Keratinocyte (primary cell): ENCODE data around the gene CIRBP. TPM values are rescaled to one million over a fixed set of nuclear protein-coding genes. Genes with fewer than 3 reads are reported as not detected.

Experiments
- DNase-seq: peaks from one replicate; pipeline ENCODE4 v3.0.0-alpha.2; 2011; ENCODE audit warnings: low read depth, missing footprints, low spot score
- FAIRE-seq: peaks from 2 replicates; lab custom pipeline; 2011; peaks lifted over from hg19 to GRCh38; lab: Jason Lieb, UNC
- H2AFZ ChIP-seq: 2 replicates; pipeline ENCODE4 v1.6.0; 2012; ENCODE audit warnings: low read length, control low read depth, inconsistent platforms; ENCODE audit not compliant: control insufficient read depth
- H3K27ac ChIP-seq: 2 replicates; pipeline ENCODE4 v1.5.1; 2011; ENCODE audit warnings: low read length; ENCODE audit not compliant: control insufficient read depth, insufficient read depth
- H3K27me3 ChIP-seq: 3 replicates; pipeline ENCODE4 v1.6.0; 2011; ENCODE audit warnings: low read length; ENCODE audit not compliant: control insufficient read depth, insufficient read depth; ENCODE audit errors: extremely low read depth
- H3K36me3 ChIP-seq, 2 experiments: 2 replicates in 1 of 2; 3 replicates in 1 of 2; pipeline ENCODE4 v1.5.1; 2011; ENCODE audit warnings: low read length in 2 of 2, mild to moderate bottlenecking in 1 of 2; ENCODE audit not compliant: control insufficient read depth in 2 of 2, insufficient read depth in 2 of 2; ENCODE audit errors: extremely low read depth in 1 of 2
- H3K4me1 ChIP-seq: 3 replicates; pipeline ENCODE4 v1.5.1; 2011; ENCODE audit warnings: low read length; ENCODE audit not compliant: control insufficient read depth, insufficient read depth; ENCODE audit errors: extremely low read depth
- H3K4me2 ChIP-seq: 3 replicates; pipeline ENCODE4 v1.6.0; 2011; ENCODE audit warnings: low read depth, low read length; ENCODE audit not compliant: control insufficient read depth, insufficient read depth; ENCODE audit errors: extremely low read depth
- H3K4me3 ChIP-seq, 3 experiments: fragments of 200-600 bp in 1 of 3; sonication (generic) in 1 of 3; 2 replicates in 2 of 3; 3 replicates in 1 of 3; pipeline ENCODE4 v1.5.1; 2011 to 2016; ENCODE audit warnings: low read length in 3 of 3, mild to moderate bottlenecking in 3 of 3, control low read depth in 2 of 3, inconsistent platforms in 1 of 3, low read depth in 1 of 3, mixed read lengths in 1 of 3, mixed run types in 1 of 3, moderate library complexity in 1 of 3; ENCODE audit not compliant: control insufficient read depth in 2 of 3, insufficient read depth in 2 of 3; ENCODE audit errors: extremely low read depth in 1 of 3
- H3K79me2 ChIP-seq: 2 replicates; pipeline ENCODE4 v1.6.0; 2012; ENCODE audit warnings: low read length; ENCODE audit not compliant: control insufficient read depth, insufficient read depth
- H3K9ac ChIP-seq: 3 replicates; pipeline ENCODE4 v1.6.0; 2011; ENCODE audit warnings: low read length; ENCODE audit not compliant: control insufficient read depth, insufficient read depth; ENCODE audit errors: extremely low read depth
- H3K9me1 ChIP-seq: 3 replicates; pipeline ENCODE4 v1.6.0; 2011; ENCODE audit warnings: low read length; ENCODE audit not compliant: control insufficient read depth, insufficient read depth; ENCODE audit errors: extremely low read depth
- H3K9me3 ChIP-seq: 2 replicates; pipeline ENCODE4 v1.5.1; 2012; ENCODE audit warnings: low read depth, low read length; ENCODE audit not compliant: control insufficient read depth
- H4K20me1 ChIP-seq: 3 replicates; pipeline ENCODE4 v1.6.0; 2011; ENCODE audit warnings: low read length; ENCODE audit not compliant: control insufficient read depth, insufficient read depth; ENCODE audit errors: extremely low read depth
- CTCF ChIP-seq, 3 experiments: IDR thresholded peaks in 1 of 3; conservative IDR thresholded peaks in 1 of 3; optimal IDR thresholded peaks in 1 of 3; 2 replicates in 2 of 3; 3 replicates in 1 of 3; pipeline versions ENCODE3 to v1.5.1; 2011; ENCODE audit warnings: low read length in 3 of 3, mild to moderate bottlenecking in 3 of 3, moderate library complexity in 2 of 3, control low read depth in 1 of 3, inconsistent platforms in 1 of 3; ENCODE audit not compliant: insufficient read depth in 2 of 3; ENCODE audit errors: extremely low read depth in 1 of 3
- EZH2 ChIP-seq: IDR thresholded peaks from one replicate; pipeline ENCODE4 v1.6.1; 2012; ENCODE audit warnings: inconsistent platforms, mild to moderate bottlenecking, low read length, moderate library complexity
- dilution Hi-C: fragments of 300-500 bp; cut with MboI; formaldehyde crosslinking; loops from one replicate; pipeline ENCODE4 v1.7.0; 2020; ENCODE audit warnings: low sequenced_read_pairs; ENCODE audit not compliant: extremely low pct_ligation_motif_present
- polyA plus RNA-seq, 5 experiments: library from polyadenylated mRNA; depleted of rRNA in 3 of 5; stranded (reverse) in 3 of 5; stranded (forward) in 1 of 5; unstranded in 1 of 5; fragments of >200 nt; gene quantifications; 1 replicate in 1 of 5; 2 replicates in 3 of 5; 3 replicates in 1 of 5; pipeline versions ENCODE4 v1.2.1 to v1.2.3, GENCODE V29; 2011 to 2012; ENCODE audit warnings: missing spikeins in 2 of 5, low read depth in 1 of 5, low replicate concordance in 1 of 5

CIRBP gene
- polyA plus RNA-seq, 1 donor (not counting 4 experiments of a cell fraction or from before 2014, with no cell fraction given), result 113 TPM

- no peak overlapping the region for H3K4me2 ChIP-seq
- dilution Hi-C loops, result no loop called here
- H2AFZ ChIP-seq, result no peak overlapping the region
- TF ChIP-seq EZH2, result no peak
- no peak for TF ChIP-seq CTCF (optimal IDR thresholded peaks at IDR 0.05 in 1 of 3, IDR thresholded peaks at IDR 0.05 in 1 of 3, conservative IDR thresholded peaks at IDR 0.05 in 1 of 3; ENCODE audit: extremely low read depth in 1 of 3, insufficient read depth in 2 of 3, low read length in 3 of 3)
- H3K4me1 ChIP-seq, result peaks cover 21% of the 10 kb centered on the region
- no peaks in the 10 kb centered on the region for H3K79me2 ChIP-seq
- DNase-seq (no peak), FAIRE-seq (no peak)
- H3K9me1 ChIP-seq, result no peaks in the 10 kb centered on the region
- peaks cover 4 to 12% of the 10 kb centered on the region in 2 experiments for H3K36me3 ChIP-seq
- no peak overlapping the region for H3K4me3 ChIP-seq
- H4K20me1 ChIP-seq, result peaks cover 2% of the 10 kb centered on the region
- H3K27ac ChIP-seq, result no peak overlapping the region
- H3K27me3 ChIP-seq, result no peaks in the 10 kb centered on the region
- H3K9ac ChIP-seq, result no peak overlapping the region
- H3K9me3 ChIP-seq, result no peaks in the 10 kb centered on the region
These were observed 34.8 kb upstream of the CIRBP start for GRCh38 chr19:1234051-1234954.

GRCh38 chr19:1234955-1235380 is 34.2 kb upstream of the CIRBP start:
- no peak for FAIRE-seq
- no peak for TF ChIP-seq CTCF (optimal IDR thresholded peaks at IDR 0.05 in 1 of 3, IDR thresholded peaks at IDR 0.05 in 1 of 3, conservative IDR thresholded peaks at IDR 0.05 in 1 of 3; ENCODE audit: extremely low read depth in 1 of 3, insufficient read depth in 2 of 3, low read length in 3 of 3)
- TF ChIP-seq EZH2, result no peak
- Histone ChIP-seq H3K79me2 (no peaks in the 10 kb centered on the region), H4K20me1 (peaks cover 2% of the 10 kb centered on the region), H3K9ac (no peak overlapping the region), H3K27me3 (no peaks in the 10 kb centered on the region), H3K4me2 (no peak overlapping the region), H3K4me1 (peaks cover 24% of the 10 kb centered on the region), H3K9me3 (no peaks in the 10 kb centered on the region), H3K9me1 (no peaks in the 10 kb centered on the region), H2AFZ (no peak overlapping the region), H3K4me3 (no peak overlapping the region), H3K36me3 (peaks cover 4 to 12% of the 10 kb centered on the region in 2 experiments), H3K27ac (no peak overlapping the region)
- dilution Hi-C loops, result no loop called here
- DNase-seq, result no peak
